Hematopoietic multipotent progenitor cell treated with erythropoietin and hydrocortisone succinate and interleukin-3 and kit ligand, for 15 days (in vitro differentiated cells): ENCODE measurements around the gene LETM1.

Source experiments
- DNase-seq: peaks from one replicate; pipeline ENCODE4 v3.0.0-alpha.2; 2015; ENCODE audit warnings: low spot score

LETM1 gene

GRCh38 chr4:1872870-1873269 lies 16.9 kb upstream of the LETM1 start:
- no peak for DNase-seq

DNA sequence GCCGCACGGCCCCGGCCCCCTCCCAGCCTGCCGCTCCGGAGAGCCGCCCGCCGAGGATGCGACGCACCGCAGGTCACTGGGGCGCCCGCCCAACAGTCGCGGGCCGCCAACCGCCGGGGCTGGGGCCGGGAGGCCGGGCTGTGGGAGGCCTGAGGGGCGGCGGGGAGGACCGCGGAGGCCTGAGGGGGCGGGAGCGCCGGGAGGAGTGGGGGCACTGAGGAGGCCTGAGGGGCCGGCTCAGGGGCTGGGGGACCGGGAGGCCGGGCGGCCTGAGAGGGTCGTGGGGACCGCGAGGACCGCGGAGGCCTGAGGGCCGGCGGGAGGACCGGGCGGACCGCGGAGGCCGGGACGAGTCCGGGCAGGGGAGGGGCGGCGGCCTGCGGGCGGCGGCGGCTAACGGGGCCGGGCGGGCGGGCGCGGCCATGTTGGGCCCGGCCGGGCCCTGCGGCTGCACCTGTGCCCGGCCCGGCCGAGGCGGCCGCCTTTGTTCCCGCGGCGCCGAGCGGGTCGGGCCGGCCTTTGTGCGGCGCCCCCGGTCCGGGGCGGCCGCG lies 15.6 kb upstream of the LETM1 start:
- peak; percentile 32 for DNase-seq

DNA sequence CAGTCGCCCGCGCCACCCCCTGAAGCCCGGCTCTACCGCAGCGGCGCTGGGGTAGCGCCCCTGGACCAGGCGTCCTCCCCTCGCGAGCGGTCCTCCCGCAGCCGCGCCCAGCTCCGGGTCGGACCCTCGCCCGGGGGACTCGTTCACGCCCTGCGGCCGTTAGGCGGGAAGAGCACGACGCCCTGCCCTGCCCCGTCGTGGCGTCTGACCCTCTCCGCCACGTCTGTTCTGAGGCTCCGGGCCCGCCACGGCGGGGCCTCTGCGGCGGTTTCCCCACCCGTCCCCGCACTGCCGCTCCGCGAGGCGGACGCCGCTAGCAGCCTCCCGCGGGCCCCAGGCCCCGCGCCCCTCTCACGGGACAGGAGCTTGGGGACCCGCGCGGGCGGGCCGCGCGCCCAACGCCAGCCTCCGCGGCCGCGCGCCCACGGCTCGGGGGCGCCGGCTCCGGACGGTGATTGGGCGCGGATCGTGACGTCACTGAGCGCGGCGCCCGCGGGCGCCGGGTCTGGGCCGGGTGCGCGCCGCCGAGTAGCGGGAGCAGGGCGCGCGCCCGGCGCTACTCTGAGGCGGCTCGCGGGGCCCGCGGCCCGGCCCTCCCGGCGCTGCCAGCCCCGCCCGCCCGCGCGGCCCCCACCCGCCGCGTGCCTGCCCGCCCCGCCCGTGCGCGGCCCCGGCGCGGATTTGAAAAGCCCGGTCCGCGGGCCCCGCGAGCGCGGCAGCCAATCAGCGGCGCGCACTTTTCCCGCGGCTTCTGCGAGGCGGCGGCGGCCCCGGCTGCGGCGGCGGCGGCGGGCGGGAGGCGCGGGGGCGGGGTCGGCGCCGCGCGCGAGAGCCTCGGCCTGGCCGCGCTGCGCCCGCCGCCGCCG lies 14.9 kb upstream of the LETM1 start, which contains the start of gene NSD2:
Gene NSD2, plus strand, starts transcription at position 816 of the 866 bp plus-strand sequence. CDS start 29,262 bp downstream, outside the sequence.
- DNase-seq: peak; percentile 90

DNA sequence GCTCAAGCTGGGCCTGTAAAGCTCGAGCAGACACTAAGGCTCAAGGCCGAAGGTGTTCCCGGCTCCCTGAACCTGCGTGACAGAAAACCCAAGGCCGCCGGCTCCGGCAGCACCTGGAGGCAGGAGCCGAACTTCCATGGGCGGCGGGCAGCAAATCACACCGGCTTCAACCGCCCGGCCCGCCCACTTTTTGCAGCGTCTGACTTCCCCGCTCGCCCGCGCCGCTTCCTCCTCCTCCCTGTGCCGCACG lies 14.3 kb upstream of the LETM1 start:
- peak; percentile 80 for DNase-seq

DNA sequence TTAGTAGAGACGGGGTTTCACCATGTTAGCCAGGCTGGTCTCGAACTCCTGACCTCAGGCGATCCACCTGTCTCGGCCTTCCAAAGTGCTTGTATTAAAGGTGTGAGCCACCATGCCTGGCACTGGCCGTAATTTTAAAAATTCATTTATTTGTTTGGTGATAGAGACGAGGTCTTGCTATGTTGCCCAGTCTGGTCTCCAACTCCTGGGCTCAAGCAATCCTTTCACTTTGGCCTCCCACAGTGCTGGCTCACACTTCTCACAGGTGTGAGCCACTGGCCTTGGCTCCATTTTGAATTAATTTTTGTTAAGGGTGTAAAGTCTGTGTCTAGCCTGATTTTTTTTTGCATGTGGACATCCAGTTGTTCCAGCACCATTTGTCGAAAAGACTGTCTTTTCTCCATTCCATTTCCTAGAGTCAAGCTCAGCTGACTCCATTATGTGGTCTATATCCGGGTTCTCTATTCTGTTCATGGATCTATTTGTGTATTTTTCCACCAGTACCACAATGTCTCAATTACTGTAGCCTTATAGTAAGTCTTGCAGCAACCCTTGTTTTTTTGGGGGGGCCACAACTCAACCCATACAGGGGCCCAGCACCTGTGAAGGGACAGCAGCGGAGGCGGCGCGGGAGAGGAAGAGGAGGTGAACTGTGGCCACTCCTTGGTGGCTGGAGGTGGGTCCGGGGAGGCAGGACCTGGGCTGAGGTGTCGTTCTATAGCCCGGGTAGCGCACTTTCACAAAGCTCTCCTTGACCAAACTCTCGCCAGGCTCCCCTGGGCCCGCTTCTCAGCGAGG lies 13.8 kb upstream of the LETM1 start:
- no peak for DNase-seq

DNA sequence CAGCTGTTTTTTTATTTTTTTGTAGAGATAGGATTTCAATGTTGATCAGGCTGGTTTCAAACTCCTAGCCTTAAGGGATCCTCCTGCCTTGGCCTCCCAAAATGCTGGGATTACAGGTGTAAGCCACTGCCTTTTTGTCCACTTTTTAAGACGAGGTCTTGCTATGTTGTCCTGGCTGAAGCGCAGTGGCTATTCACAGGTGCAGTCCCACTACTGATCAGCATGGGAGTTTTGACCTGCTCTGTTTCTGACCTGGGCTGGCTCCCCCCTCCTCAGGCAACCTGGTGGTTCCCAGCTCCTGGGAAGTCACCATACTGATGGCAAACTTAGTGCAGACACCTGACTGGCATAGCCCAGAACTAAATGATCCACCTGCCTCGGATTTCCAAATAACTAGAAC lies 13.0 kb upstream of the LETM1 start:
- DNase-seq: no peak

GRCh38 chr4:1868293-1868692 lies 12.3 kb upstream of the LETM1 start:
- no peak for DNase-seq

DNA sequence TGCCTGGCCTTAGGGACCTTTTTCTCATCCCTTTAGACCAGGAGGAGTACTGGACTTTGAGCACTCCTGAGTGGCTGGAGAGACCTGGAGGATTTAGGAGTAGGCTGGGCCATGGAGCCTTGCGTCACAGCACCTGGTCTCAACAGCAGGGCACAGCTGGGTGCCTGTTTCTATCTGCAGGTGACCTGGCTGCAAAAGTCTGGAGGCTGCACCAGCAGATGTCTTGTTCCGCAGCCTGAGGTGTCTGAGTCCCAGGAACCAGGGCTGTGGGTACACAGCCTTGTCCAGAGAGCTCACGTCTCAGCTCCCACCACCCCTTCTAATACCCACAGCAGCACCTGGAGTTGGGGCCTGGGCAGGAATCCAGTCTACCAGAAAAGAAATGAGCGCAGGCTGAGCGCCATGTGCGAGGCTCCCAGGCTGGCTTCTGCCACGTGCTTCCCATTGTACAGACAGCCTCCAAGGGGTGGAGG lies 10.3 kb upstream of the LETM1 start:
- no peak for DNase-seq

GRCh38 chr4:1864076-1865008 lies 8.4 kb upstream of the LETM1 start:
- no peak for DNase-seq

DNA sequence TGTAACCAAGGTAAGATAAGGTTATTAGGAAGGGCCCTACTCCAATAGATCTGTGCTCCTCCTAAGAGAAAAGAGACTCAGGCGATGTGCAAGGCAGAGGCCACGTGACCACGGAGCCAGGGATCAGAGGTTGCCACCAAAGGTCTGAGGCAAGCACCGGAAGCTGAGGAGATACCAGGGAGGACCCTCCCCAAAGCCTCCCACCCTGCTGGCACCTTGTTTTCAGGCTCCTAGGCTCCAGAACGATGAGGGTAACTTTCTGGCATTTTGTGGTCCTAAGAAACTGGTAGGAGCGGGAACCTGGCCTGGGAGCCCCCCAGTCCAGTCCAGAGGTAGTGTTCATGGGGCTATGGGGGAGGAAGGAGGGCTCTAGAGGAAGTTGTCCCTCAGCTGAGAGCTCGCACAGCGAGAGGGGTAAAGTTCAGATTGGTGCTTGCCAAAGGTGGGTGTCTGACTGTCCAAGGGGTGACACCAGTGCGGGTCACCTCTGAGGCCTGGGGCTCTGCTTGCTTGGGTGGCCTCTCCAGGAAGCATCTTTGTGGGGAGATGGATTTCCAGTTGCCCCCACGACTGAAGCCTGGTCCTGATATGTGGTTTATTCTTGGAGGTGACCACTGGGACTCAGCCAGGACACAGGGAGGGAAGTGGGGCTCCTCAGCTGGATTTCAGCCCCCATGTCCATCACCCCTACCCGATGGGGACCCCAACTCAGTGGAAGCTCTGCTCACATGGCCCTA lies 7.5 kb upstream of the LETM1 start:
- no peak for DNase-seq

GRCh38 chr4:1862961-1863296 lies 7.0 kb upstream of the LETM1 start:
- no peak for DNase-seq

- DNase-seq: no peak
Observed at GRCh38 chr4:1862055-1862911, 6.3 kb upstream of the LETM1 start.

- DNase-seq: no peak
Observed at GRCh38 chr4:1859389-1859753, 3.4 kb upstream of the LETM1 start.

DNA sequence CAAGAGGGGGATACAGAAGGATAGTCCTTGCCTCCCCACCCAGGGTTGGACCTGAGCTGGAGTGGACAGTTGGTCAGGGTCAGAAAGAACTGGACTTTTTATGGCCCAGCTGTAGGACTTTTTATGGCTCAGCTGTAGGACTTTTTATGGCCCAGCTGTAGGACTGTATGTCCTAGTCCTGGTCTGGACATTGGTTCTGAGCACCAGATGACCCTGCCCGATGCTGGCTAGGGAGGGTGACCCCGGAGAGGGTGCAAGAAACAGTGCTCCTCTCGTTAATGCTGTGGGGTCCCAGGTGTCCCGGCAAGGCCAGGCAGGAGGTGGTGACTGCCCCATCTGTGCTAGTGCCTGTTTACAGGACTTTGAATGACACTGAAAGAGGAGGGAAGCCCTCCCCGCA lies 2.0 kb upstream of the LETM1 start:
- no peak for DNase-seq

GRCh38 chr4:1856943-1857699 lies 1.2 kb upstream of the LETM1 start:
- no peak for DNase-seq

- DNase-seq: no peak
Observed at GRCh38 chr4:1855333-1856070, 454 bp downstream of the LETM1 start.

DNA sequence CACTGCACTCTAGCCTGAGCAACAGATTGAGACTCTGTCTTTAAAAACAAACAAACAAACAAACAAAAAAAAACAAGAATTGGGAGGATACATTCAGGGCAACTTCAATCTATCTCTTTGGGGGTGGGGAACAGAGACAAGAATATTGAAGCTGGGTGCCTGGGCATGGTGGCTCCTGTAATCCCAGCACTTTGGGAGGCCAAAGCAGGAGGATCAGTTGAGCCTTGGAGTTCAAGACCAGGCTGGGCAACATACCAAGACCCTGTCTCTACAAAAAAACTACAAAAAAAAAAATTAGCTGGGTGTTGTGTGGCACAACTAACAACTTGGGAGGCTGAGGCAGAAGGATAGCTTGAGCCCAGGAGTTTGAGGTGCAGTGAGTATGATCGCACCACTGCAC lies 1.2 kb downstream of the LETM1 start:
- DNase-seq: no peak

DNA sequence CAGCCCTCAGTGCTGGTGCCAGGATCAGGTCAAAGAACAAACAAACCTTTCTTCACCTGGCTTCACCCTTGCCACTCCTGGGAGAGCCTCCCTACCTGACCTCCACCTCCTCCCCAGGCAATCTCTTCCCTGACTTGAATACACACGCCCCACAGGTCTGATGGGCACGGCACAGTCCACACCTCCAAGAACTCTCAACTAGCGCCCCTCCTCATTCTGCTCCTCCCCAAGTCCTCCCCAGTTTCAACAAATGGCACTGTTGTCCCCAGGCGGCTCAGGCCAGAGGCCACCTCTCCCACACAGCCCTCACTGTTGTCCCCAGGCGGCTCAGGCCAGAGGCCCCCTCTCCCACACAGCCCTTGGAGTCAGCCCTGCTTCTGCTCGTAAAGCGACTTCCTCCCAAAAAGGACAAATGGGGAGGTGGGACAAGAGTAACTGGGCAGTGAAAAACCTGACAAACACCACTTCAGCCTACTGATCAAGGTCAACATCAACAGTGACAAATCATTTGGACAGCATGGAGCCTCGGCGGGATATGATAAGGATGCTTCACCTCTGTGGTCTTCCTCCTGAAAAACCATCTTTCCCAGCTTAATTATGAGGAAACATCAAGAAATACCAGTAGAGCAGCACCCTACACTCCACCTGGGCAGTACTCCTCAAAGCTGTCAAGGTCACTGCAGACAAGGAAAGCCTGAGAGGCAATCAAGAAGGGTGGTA lies 2.9 kb downstream of the LETM1 start:
- DNase-seq: no peak
